HEK293 (cell line): Measurements from ENCODE around the gene RTF2.

Source experiments
- CTCF ChIA-PET: fragments of 350-600 bp; formaldehyde crosslinking; extraction: SDS; loops from one replicate; lab custom pipeline; 2021; ENCODE audit warnings: antibody characterized with exemption; lab: Yijun Ruan, JAX
- POLR2A ChIA-PET: fragments of 300-600 bp; formaldehyde crosslinking; extraction: SDS; loops from one replicate; lab custom pipeline; 2020; ENCODE audit warnings: antibody characterized with exemption, inconsistent platforms; lab: Yijun Ruan, JAX
- H3K27ac ChIP-seq: fragments of 200-500 bp; sonication (Bioruptor generic); 2 replicates; pipeline ENCODE4 v1.5.1; 2014; ENCODE audit warnings: low read depth, low read length, control low read depth, inconsistent platforms; ENCODE audit errors: extremely low read depth
- H3K36me3 ChIP-seq, 2 experiments: fragments of 200-500 bp in 1 of 2; sonication (Bioruptor generic) in 1 of 2; 1 replicate in 1 of 2; 2 replicates in 1 of 2; pipeline ENCODE4 v1.5.1; 2014 to 2017; ENCODE audit warnings: inconsistent platforms in 2 of 2, low read length in 2 of 2; ENCODE audit not compliant: control insufficient read depth in 2 of 2, insufficient read depth in 1 of 2
- H3K4me1 ChIP-seq: fragments of 200-500 bp; sonication (Bioruptor generic); 2 replicates; pipeline ENCODE4 v1.5.1; 2014; ENCODE audit warnings: mild to moderate bottlenecking, low read length, inconsistent platforms; ENCODE audit not compliant: control insufficient read depth, insufficient read depth
- H3K4me3 ChIP-seq: 2 replicates; pipeline ENCODE4 v1.5.1; 2011; ENCODE audit warnings: low read depth, mild to moderate bottlenecking, control low read depth, low read length, moderate library complexity
- H3K9me3 ChIP-seq: fragments of 200-500 bp; sonication (Bioruptor generic); 2 replicates; pipeline ENCODE4 v1.5.1; 2014; ENCODE audit warnings: low read depth, low read length, inconsistent platforms; ENCODE audit not compliant: control insufficient read depth, insufficient read depth
- GLIS2 ChIP-seq: fragments of 450-650 bp; formaldehyde crosslinking; IDR thresholded peaks from 2 replicates; pipeline ENCODE4 v1.5.1; 2016; ENCODE audit warnings: missing biosample characterization, missing genetic modification characterization
- HOXD13 ChIP-seq: sonication (generic); formaldehyde crosslinking; IDR thresholded peaks from 2 replicates; pipeline ENCODE4 v1.8.0; 2022; ENCODE audit warnings: missing genetic modification reagents, borderline replicate concordance
- SCRT1 ChIP-seq: fragments of 450-650 bp; formaldehyde crosslinking; IDR thresholded peaks from 2 replicates; pipeline ENCODE4 v1.5.1; 2016; ENCODE audit warnings: missing biosample characterization, missing genetic modification characterization, borderline replicate concordance
- ZNF175 ChIP-seq: fragments of 450-650 bp; formaldehyde crosslinking; IDR thresholded peaks from 2 replicates; pipeline ENCODE4 v1.5.1; 2016; ENCODE audit warnings: missing biosample characterization, missing genetic modification characterization
- ZNF514 ChIP-seq: fragments of 450-650 bp; formaldehyde crosslinking; IDR thresholded peaks from 2 replicates; pipeline ENCODE4 v1.5.1; 2016; ENCODE audit warnings: missing biosample characterization, missing genetic modification characterization
- ZNF558 ChIP-seq: fragments of 450-650 bp; formaldehyde crosslinking; IDR thresholded peaks from 2 replicates; pipeline ENCODE4 v1.5.1; 2016; ENCODE audit warnings: missing biosample characterization, missing genetic modification characterization
- ZNF664 ChIP-seq: fragments of 450-650 bp; formaldehyde crosslinking; IDR thresholded peaks from 2 replicates; pipeline ENCODE4 v1.5.1; 2016; ENCODE audit warnings: missing biosample characterization, missing genetic modification characterization
- ZNF701 ChIP-seq: fragments of 450-650 bp; formaldehyde crosslinking; IDR thresholded peaks from 2 replicates; pipeline ENCODE4 v1.5.1; 2016; ENCODE audit warnings: missing biosample characterization, missing genetic modification characterization
- ZSCAN16 ChIP-seq: fragments of 450-650 bp; formaldehyde crosslinking; IDR thresholded peaks from 2 replicates; pipeline ENCODE4 v1.5.1; 2016; ENCODE audit warnings: missing biosample characterization, missing genetic modification characterization
- TF ChIP-seq, protein P1 (sequence below): fragments of 450-650 bp; formaldehyde crosslinking; IDR thresholded peaks from 2 replicates; pipeline ENCODE4 v1.5.1; 2016; ENCODE audit warnings: missing biosample characterization, missing genetic modification characterization, borderline replicate concordance
- TF ChIP-seq, protein P2 (sequence below): fragments of 450-650 bp; formaldehyde crosslinking; IDR thresholded peaks from 2 replicates; pipeline ENCODE4 v1.5.1; 2017; ENCODE audit warnings: missing biosample characterization, missing genetic modification characterization
- TF ChIP-seq, protein P3 (sequence below): IDR thresholded peaks from 2 replicates; pipeline ENCODE4 v1.6.1; 2011; ENCODE audit warnings: mild to moderate bottlenecking, low read depth, low read length, borderline replicate concordance
- TF ChIP-seq, protein P4 (sequence below): fragments of 450-650 bp; formaldehyde crosslinking; IDR thresholded peaks from 2 replicates; pipeline ENCODE4 v1.5.1; 2016; ENCODE audit warnings: missing biosample characterization, missing genetic modification characterization
- TF ChIP-seq, protein P5 (sequence below): fragments of 450-650 bp; formaldehyde crosslinking; IDR thresholded peaks from 2 replicates; pipeline ENCODE4 v1.5.1; 2016; ENCODE audit warnings: missing biosample characterization, missing genetic modification characterization
- TF ChIP-seq, protein P6 (sequence below): fragments of 450-650 bp; formaldehyde crosslinking; IDR thresholded peaks from 2 replicates; pipeline ENCODE4 v1.5.1; 2017; ENCODE audit warnings: missing biosample characterization, mild to moderate bottlenecking, missing genetic modification characterization, moderate library complexity

The RTF2 gene

DNA sequence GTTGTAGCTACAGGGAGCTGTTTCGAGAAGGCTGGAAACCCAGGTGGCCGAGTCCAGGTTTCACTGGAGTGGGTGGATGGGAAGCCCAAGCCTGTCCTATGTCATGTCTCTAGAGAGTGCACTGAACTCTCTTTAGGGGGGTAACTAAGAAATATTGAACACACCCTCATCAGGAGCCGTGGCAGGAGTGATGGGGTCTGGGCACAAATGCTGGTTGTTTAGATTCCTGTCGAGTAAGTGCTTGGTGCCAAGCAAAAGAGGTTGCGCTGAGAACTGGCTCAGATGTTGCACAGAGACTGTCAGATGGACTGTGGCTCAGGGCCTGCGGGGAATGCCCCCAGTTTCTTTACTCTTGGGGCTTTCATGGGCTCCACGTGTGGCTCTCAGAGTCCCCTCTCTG is 48.8 kb downstream of the RTF2 start:
- no peaks in the 10 kb centered on the region for H3K4me1 ChIP-seq
- TF ChIP-seq, protein P1, sequence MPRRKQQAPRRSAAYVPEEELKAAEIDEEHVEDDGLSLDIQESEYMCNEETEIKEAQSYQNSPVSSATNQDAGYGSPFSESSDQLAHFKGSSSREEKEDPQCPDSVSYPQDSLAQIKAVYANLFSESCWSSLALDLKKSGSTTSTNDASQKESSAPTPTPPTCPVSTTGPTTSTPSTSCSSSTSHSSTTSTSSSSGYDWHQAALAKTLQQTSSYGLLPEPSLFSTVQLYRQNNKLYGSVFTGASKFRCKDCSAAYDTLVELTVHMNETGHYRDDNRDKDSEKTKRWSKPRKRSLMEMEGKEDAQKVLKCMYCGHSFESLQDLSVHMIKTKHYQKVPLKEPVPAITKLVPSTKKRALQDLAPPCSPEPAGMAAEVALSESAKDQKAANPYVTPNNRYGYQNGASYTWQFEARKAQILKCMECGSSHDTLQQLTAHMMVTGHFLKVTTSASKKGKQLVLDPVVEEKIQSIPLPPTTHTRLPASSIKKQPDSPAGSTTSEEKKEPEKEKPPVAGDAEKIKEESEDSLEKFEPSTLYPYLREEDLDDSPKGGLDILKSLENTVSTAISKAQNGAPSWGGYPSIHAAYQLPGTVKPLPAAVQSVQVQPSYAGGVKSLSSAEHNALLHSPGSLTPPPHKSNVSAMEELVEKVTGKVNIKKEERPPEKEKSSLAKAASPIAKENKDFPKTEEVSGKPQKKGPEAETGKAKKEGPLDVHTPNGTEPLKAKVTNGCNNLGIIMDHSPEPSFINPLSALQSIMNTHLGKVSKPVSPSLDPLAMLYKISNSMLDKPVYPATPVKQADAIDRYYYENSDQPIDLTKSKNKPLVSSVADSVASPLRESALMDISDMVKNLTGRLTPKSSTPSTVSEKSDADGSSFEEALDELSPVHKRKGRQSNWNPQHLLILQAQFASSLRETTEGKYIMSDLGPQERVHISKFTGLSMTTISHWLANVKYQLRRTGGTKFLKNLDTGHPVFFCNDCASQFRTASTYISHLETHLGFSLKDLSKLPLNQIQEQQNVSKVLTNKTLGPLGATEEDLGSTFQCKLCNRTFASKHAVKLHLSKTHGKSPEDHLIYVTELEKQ (tag by site-specific recombination): no peak
- TF ChIP-seq GLIS2 (tag by site-specific recombination) (no peak), ZNF514 (tag by site-specific recombination) (no peak), HOXD13 (CRISPR knock-in tag) (no peak)
- TF ChIP-seq, protein P2, sequence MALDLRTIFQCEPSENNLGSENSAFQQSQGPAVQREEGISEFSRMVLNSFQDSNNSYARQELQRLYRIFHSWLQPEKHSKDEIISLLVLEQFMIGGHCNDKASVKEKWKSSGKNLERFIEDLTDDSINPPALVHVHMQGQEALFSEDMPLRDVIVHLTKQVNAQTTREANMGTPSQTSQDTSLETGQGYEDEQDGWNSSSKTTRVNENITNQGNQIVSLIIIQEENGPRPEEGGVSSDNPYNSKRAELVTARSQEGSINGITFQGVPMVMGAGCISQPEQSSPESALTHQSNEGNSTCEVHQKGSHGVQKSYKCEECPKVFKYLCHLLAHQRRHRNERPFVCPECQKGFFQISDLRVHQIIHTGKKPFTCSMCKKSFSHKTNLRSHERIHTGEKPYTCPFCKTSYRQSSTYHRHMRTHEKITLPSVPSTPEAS (tag by site-specific recombination): no peak
- TF ChIP-seq, protein P3, sequence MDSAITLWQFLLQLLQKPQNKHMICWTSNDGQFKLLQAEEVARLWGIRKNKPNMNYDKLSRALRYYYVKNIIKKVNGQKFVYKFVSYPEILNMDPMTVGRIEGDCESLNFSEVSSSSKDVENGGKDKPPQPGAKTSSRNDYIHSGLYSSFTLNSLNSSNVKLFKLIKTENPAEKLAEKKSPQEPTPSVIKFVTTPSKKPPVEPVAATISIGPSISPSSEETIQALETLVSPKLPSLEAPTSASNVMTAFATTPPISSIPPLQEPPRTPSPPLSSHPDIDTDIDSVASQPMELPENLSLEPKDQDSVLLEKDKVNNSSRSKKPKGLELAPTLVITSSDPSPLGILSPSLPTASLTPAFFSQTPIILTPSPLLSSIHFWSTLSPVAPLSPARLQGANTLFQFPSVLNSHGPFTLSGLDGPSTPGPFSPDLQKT: no peak
- CTCF ChIA-PET: interaction anchor here (0.6 kb wide), 1 partner anchor 32 kb away, joined by 4 read pairs; no protein-coding TSS in a partner anchor
- POLR2A ChIA-PET: no interaction called here
- H3K4me3 ChIP-seq: no peak overlapping the region
- H3K27ac ChIP-seq: no peak overlapping the region
- peaks cover 0 to 60% of the 10 kb centered on the region in 2 experiments; a peak in 1 of 3 replicates for H3K36me3 ChIP-seq
- no peaks in the 10 kb centered on the region for H3K9me3 ChIP-seq

DNA sequence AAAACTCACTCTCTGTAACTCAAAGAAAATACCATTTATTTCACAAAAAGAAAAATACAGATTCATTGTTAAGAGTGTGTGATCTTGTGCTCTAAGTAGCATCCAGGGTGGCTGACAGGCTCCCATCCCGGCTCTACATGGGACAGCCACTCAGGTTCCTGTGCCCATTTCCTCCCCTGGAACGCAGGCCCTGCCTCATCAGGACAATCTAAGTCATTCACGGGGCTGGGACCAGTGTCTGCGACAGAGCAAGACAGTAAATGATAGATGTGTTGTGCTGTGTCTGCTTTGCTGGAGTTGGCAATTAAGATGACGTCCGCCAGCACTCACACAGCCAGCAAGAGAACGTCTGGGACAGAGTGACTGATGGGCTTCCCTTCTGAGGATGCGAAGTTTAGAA is 49.2 kb downstream of the RTF2 start:
- no peaks in the 10 kb centered on the region for H3K4me1 ChIP-seq
- no peaks in the 10 kb centered on the region for H3K9me3 ChIP-seq
- TF ChIP-seq, protein P4, sequence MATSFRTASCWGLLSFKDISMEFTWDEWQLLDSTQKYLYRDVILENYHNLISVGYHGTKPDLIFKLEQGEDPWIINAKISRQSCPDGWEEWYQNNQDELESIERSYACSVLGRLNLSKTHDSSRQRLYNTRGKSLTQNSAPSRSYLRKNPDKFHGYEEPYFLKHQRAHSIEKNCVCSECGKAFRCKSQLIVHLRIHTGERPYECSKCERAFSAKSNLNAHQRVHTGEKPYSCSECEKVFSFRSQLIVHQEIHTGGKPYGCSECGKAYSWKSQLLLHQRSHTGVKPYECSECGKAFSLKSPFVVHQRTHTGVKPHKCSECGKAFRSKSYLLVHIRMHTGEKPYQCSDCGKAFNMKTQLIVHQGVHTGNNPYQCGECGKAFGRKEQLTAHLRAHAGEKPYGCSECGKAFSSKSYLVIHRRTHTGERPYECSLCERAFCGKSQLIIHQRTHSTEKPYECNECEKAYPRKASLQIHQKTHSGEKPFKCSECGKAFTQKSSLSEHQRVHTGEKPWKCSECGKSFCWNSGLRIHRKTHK (tag by site-specific recombination): no peak
- TF ChIP-seq, protein P5, sequence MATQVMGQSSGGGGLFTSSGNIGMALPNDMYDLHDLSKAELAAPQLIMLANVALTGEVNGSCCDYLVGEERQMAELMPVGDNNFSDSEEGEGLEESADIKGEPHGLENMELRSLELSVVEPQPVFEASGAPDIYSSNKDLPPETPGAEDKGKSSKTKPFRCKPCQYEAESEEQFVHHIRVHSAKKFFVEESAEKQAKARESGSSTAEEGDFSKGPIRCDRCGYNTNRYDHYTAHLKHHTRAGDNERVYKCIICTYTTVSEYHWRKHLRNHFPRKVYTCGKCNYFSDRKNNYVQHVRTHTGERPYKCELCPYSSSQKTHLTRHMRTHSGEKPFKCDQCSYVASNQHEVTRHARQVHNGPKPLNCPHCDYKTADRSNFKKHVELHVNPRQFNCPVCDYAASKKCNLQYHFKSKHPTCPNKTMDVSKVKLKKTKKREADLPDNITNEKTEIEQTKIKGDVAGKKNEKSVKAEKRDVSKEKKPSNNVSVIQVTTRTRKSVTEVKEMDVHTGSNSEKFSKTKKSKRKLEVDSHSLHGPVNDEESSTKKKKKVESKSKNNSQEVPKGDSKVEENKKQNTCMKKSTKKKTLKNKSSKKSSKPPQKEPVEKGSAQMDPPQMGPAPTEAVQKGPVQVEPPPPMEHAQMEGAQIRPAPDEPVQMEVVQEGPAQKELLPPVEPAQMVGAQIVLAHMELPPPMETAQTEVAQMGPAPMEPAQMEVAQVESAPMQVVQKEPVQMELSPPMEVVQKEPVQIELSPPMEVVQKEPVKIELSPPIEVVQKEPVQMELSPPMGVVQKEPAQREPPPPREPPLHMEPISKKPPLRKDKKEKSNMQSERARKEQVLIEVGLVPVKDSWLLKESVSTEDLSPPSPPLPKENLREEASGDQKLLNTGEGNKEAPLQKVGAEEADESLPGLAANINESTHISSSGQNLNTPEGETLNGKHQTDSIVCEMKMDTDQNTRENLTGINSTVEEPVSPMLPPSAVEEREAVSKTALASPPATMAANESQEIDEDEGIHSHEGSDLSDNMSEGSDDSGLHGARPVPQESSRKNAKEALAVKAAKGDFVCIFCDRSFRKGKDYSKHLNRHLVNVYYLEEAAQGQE (tag by site-specific recombination): no peak
- TF ChIP-seq, protein P6, sequence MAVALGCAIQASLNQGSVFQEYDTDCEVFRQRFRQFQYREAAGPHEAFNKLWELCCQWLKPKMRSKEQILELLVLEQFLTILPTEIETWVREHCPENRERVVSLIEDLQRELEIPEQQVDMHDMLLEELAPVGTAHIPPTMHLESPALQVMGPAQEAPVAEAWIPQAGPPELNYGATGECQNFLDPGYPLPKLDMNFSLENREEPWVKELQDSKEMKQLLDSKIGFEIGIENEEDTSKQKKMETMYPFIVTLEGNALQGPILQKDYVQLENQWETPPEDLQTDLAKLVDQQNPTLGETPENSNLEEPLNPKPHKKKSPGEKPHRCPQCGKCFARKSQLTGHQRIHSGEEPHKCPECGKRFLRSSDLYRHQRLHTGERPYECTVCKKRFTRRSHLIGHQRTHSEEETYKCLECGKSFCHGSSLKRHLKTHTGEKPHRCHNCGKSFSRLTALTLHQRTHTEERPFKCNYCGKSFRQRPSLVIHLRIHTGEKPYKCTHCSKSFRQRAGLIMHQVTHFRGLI (tag by site-specific recombination): no peak
- no peak for TF ChIP-seq ZNF664 (tag by site-specific recombination)
- TF ChIP-seq SCRT1 (tag by site-specific recombination): no peak
- no peak for TF ChIP-seq ZSCAN16 (tag by site-specific recombination)
- TF ChIP-seq ZNF558 (tag by site-specific recombination): no peak
- TF ChIP-seq ZNF175 (tag by site-specific recombination): no peak
- TF ChIP-seq ZNF701 (tag by site-specific recombination): no peak
- TF ChIP-seq, all 188 proteins: peak for 0
- H3K4me3 ChIP-seq: no peak overlapping the region
- peaks cover 0 to 57% of the 10 kb centered on the region in 2 experiments; a peak in 1 of 3 replicates for H3K36me3 ChIP-seq
- CTCF ChIA-PET: interaction anchor here (0.6 kb wide), 1 partner anchor 32 kb away, joined by 4 read pairs; no protein-coding TSS in a partner anchor
- POLR2A ChIA-PET: no interaction called here
- no peak overlapping the region for H3K27ac ChIP-seq
